Measurements from ENCODE around the gene DENND4A. TPM values are rescaled to one million over a fixed set of nuclear protein-coding genes. Genes with fewer than 3 reads are reported as not detected.

DENND4A gene
- total RNA-seq, 1 donor from 2014 or later = 9.1 TPM

- no peaks in the 10 kb centered on the region for H3K36me3 Mint-ChIP-seq (ENCODE audit: low read depth)
- no peaks in the 10 kb centered on the region for H3K27me3 Mint-ChIP-seq (ENCODE audit: low read depth)
- no peak overlapping the region for H3K4me3 Mint-ChIP-seq
- no peaks in the 10 kb centered on the region for H3K9me3 Mint-ChIP-seq
- DNase-seq (ENCODE audit: low read depth, low spot score) = no peak
- peaks cover 5% of the 10 kb centered on the region for H3K4me1 Mint-ChIP-seq
- H3K27ac Mint-ChIP-seq (ENCODE audit: unreplicated experiment) = no peak overlapping the region
- no peak for TF ChIP-seq CTCF (conservative IDR thresholded peaks at IDR 0.05)
Measured at GRCh38 chr15:65638109-65638508, 154.0 kb downstream of the DENND4A start.

- Mint-ChIP-seq H3K9me3 (no peaks in the 10 kb centered on the region), H3K4me3 (no peak overlapping the region), H3K27ac (ENCODE audit: unreplicated experiment) (no peak overlapping the region), H3K27me3 (ENCODE audit: low read depth) (no peaks in the 10 kb centered on the region), H3K36me3 (ENCODE audit: low read depth) (no peaks in the 10 kb centered on the region), H3K4me1 (peaks cover 5% of the 10 kb centered on the region)
- DNase-seq (ENCODE audit: low read depth, low spot score) = no peak
- no peak for TF ChIP-seq CTCF (conservative IDR thresholded peaks at IDR 0.05)
Measured at GRCh38 chr15:65634356-65634755, 157.7 kb downstream of the DENND4A start.

- H3K27ac Mint-ChIP-seq (ENCODE audit: unreplicated experiment) = no peak overlapping the region
- H3K4me1 Mint-ChIP-seq = peaks cover 4% of the 10 kb centered on the region
- no peaks in the 10 kb centered on the region for H3K27me3 Mint-ChIP-seq (ENCODE audit: low read depth)
- no peak for DNase-seq (ENCODE audit: low read depth, low spot score)
- H3K4me3 Mint-ChIP-seq = no peak overlapping the region
- TF ChIP-seq CTCF (conservative IDR thresholded peaks at IDR 0.05) = no peak
- H3K9me3 Mint-ChIP-seq = no peaks in the 10 kb centered on the region
- no peaks in the 10 kb centered on the region for H3K36me3 Mint-ChIP-seq (ENCODE audit: low read depth)
Measured at GRCh38 chr15:65633752-65634151, 158.3 kb downstream of the DENND4A start.

GRCh38 chr15:65632780-65633375, 159.2 kb downstream of the DENND4A start:
- Mint-ChIP-seq H3K9me3 (no peaks in the 10 kb centered on the region), H3K36me3 (ENCODE audit: low read depth) (no peaks in the 10 kb centered on the region), H3K27ac (ENCODE audit: unreplicated experiment) (no peak overlapping the region), H3K27me3 (ENCODE audit: low read depth) (no peaks in the 10 kb centered on the region), H3K4me1 (no peaks in the 10 kb centered on the region), H3K4me3 (no peak overlapping the region)
- TF ChIP-seq CTCF (conservative IDR thresholded peaks at IDR 0.05) = no peak
- no peak for DNase-seq (ENCODE audit: low read depth, low spot score)

- Mint-ChIP-seq H3K27me3 (ENCODE audit: low read depth) (no peaks in the 10 kb centered on the region), H3K4me1 (no peaks in the 10 kb centered on the region), H3K36me3 (ENCODE audit: low read depth) (no peaks in the 10 kb centered on the region), H3K9me3 (no peaks in the 10 kb centered on the region), H3K27ac (ENCODE audit: unreplicated experiment) (no peak overlapping the region), H3K4me3 (no peak overlapping the region)
- DNase-seq (ENCODE audit: low read depth, low spot score) = no peak
- TF ChIP-seq CTCF (conservative IDR thresholded peaks at IDR 0.05) = no peak
Measured at GRCh38 chr15:65631503-65631902, 160.6 kb downstream of the DENND4A start.

Measured in neural crest cell (in vitro differentiated cells).